Caco-2 (cell line): ENCODE data around the gene TEX9. TPM values are rescaled to one million over a fixed set of nuclear protein-coding genes. Genes with fewer than 3 reads are reported as not detected.

ENCODE experiments used
- BruUV-seq: library from RNA; stranded (reverse); fragments of 400-500 nt; replicated peaks from 2 replicates; lab custom pipeline; 2021; lab: Mats Ljungman, UMichigan
- CTCF ChIA-PET: fragments of 300-600 bp; sonication (Branson Sonifier 250); formaldehyde crosslinking; loops from one replicate; lab custom pipeline; 2022; ENCODE audit warnings: antibody characterized with exemption; lab: Charles Lee
- POLR2A ChIA-PET: fragments of 300-600 bp; sonication (Branson Sonifier 250); formaldehyde crosslinking; loops from one replicate; lab custom pipeline; 2022; ENCODE audit warnings: antibody characterized with exemption; lab: Charles Lee
- DNase-seq, 2 experiments: peaks; one replicate each; pipeline versions ENCODE4 v3.0.0 to v3.0.0-alpha.2; 2020 to 2022
- H3K27me3 ChIP-seq: replicated peaks from 2 replicates; pipeline ENCODE4 v1.6.0; 2011; ENCODE audit warnings: low read length; ENCODE audit not compliant: control insufficient read depth, insufficient read depth
- H3K36me3 ChIP-seq: 2 replicates; pipeline ENCODE4 v1.5.1; 2011; ENCODE audit warnings: low read length; ENCODE audit not compliant: control insufficient read depth, insufficient read depth
- H3K4me1 ChIP-seq: fragments of 250-450 bp; sonication (Bioruptor Pico); 2 replicates; pipeline ENCODE4 v1.5.1; 2020; ENCODE audit warnings: mild to moderate bottlenecking
- H3K4me3 ChIP-seq: 2 replicates; pipeline ENCODE4 v1.5.1; 2011; ENCODE audit warnings: low read depth, mild to moderate bottlenecking, control low read depth, low read length
- H3K9me3 ChIP-seq: fragments of 250-450 bp; sonication (Bioruptor Pico); 2 replicates; pipeline ENCODE4 v1.5.1; 2020; ENCODE audit warnings: mild to moderate bottlenecking, moderate library complexity
- H3K27ac Mint-ChIP-seq: one replicate; pipeline ENCODE4 v1.8.0; 2022; ENCODE audit warnings: mixed read lengths; ENCODE audit not compliant: unreplicated experiment
- H3K27me3 Mint-ChIP-seq: one replicate; pipeline ENCODE4 v1.8.0; 2022; ENCODE audit warnings: mixed read lengths; ENCODE audit not compliant: insufficient read depth, unreplicated experiment
- H3K36me3 Mint-ChIP-seq: one replicate; pipeline ENCODE4 v1.8.0; 2022; ENCODE audit warnings: mild to moderate bottlenecking, mixed read lengths; ENCODE audit not compliant: insufficient read depth, unreplicated experiment
- H3K4me1 Mint-ChIP-seq: one replicate; pipeline ENCODE4 v1.8.0; 2022; ENCODE audit warnings: low read depth, mixed read lengths; ENCODE audit not compliant: unreplicated experiment
- H3K4me3 Mint-ChIP-seq: one replicate; pipeline ENCODE4 v1.8.0; 2022; ENCODE audit warnings: mild to moderate bottlenecking, moderate library complexity, mixed read lengths; ENCODE audit not compliant: unreplicated experiment
- H3K9me3 Mint-ChIP-seq: one replicate; pipeline ENCODE4 v1.8.0; 2022; ENCODE audit warnings: mixed read lengths; ENCODE audit not compliant: unreplicated experiment
- CTCF ChIP-seq, 2 experiments: fragments of 200-600 bp in 1 of 2; IDR thresholded peaks; 1 replicate in 1 of 2; 2 replicates in 1 of 2; pipeline versions ENCODE4 v1.5.1 to v1.8.0; 2011 to 2022; ENCODE audit warnings: antibody characterized with exemption in 1 of 2, control low read depth in 1 of 2, inconsistent platforms in 1 of 2, low read depth in 1 of 2, low read length in 1 of 2, mild to moderate bottlenecking in 1 of 2, moderate library complexity in 1 of 2; ENCODE audit not compliant: insufficient read depth in 1 of 2, severe bottlenecking in 1 of 2, unreplicated experiment in 1 of 2
- intact Hi-C: fragments of 100-400 bp; cut with micrococcal nuclease; formaldehyde crosslinking; loops from one replicate; pipeline ENCODE4 v1.10.0; 2022; ENCODE audit not compliant: unreplicated experiment
- total RNA-seq: library from RNA; stranded (reverse); gene quantifications from 2 replicates; pipeline ENCODE4 v1.2.3, GENCODE V29; 2022

TEX9 gene
- total RNA-seq, 1 experiment from 2014 or later, result 1.9 TPM

GRCh38 chr15:56383010-56383409, 17.8 kb downstream of the TEX9 start:
- Mint-ChIP-seq H3K4me1 (peaks cover 12% of the 10 kb centered on the region), H3K27ac (no peak overlapping the region), H3K9me3 (peaks cover 27% of the 10 kb centered on the region), H3K36me3 (no peaks in the 10 kb centered on the region), H3K27me3 (peaks cover 2% of the 10 kb centered on the region), H3K4me3 (no peak overlapping the region)
- Histone ChIP-seq H3K4me3 (no peak overlapping the region), H3K9me3 (no peaks in the 10 kb centered on the region), H3K4me1 (peaks cover 14% of the 10 kb centered on the region), H3K36me3 (no peaks in the 10 kb centered on the region), H3K27me3 (no peaks in the 10 kb centered on the region)
- ChIA-PET CTCF (no interaction called here), POLR2A (no interaction called here)
- DNase-seq, result no peak
- no peak for TF ChIP-seq CTCF (IDR thresholded peaks at IDR 0.05; ENCODE audit: insufficient read depth in 1 of 2, low read depth in 1 of 2, low read length in 1 of 2, severe bottlenecking in 1 of 2, unreplicated experiment in 1 of 2)
- no TSS peak for BruUV-seq
- intact Hi-C loops, result no loop called here

GRCh38 chr15:56385908-56386307, 20.7 kb downstream of the TEX9 start:
- peaks cover 10% of the 10 kb centered on the region for H3K9me3 Mint-ChIP-seq
- H3K27me3 ChIP-seq, result no peaks in the 10 kb centered on the region
- intact Hi-C loops, result no loop called here
- no peak overlapping the region for H3K4me3 ChIP-seq
- H3K36me3 ChIP-seq, result no peaks in the 10 kb centered on the region
- ChIA-PET POLR2A (no interaction called here), CTCF (no interaction called here)
- H3K36me3 Mint-ChIP-seq, result no peaks in the 10 kb centered on the region
- H3K27me3 Mint-ChIP-seq, result no peaks in the 10 kb centered on the region
- peaks cover 12% of the 10 kb centered on the region for H3K4me1 Mint-ChIP-seq
- H3K9me3 ChIP-seq, result no peaks in the 10 kb centered on the region
- no peak overlapping the region for H3K27ac Mint-ChIP-seq
- BruUV-seq, result no TSS peak
- TF ChIP-seq CTCF (IDR thresholded peaks at IDR 0.05; ENCODE audit: insufficient read depth in 1 of 2, low read depth in 1 of 2, low read length in 1 of 2, severe bottlenecking in 1 of 2, unreplicated experiment in 1 of 2), result no peak
- H3K4me1 ChIP-seq, result peaks cover 14% of the 10 kb centered on the region
- no peak for DNase-seq
- H3K4me3 Mint-ChIP-seq, result no peak overlapping the region

GRCh38 chr15:56390739-56391267, 25.6 kb downstream of the TEX9 start:
- Mint-ChIP-seq H3K27me3 (no peaks in the 10 kb centered on the region), H3K27ac (no peak overlapping the region), H3K4me1 (no peaks in the 10 kb centered on the region), H3K4me3 (no peak overlapping the region), H3K36me3 (no peaks in the 10 kb centered on the region), H3K9me3 (no peaks in the 10 kb centered on the region)
- H3K9me3 ChIP-seq, result no peaks in the 10 kb centered on the region
- TF ChIP-seq CTCF (IDR thresholded peaks at IDR 0.05; ENCODE audit: insufficient read depth in 1 of 2, low read depth in 1 of 2, low read length in 1 of 2, severe bottlenecking in 1 of 2, unreplicated experiment in 1 of 2), result no peak
- no peaks in the 10 kb centered on the region for H3K4me1 ChIP-seq
- no peak for DNase-seq
- no TSS peak for BruUV-seq
- CTCF ChIA-PET, result no interaction called here
- intact Hi-C loops, result no loop called here
- no peak overlapping the region for H3K4me3 ChIP-seq
- no peaks in the 10 kb centered on the region for H3K27me3 ChIP-seq
- H3K36me3 ChIP-seq, result no peaks in the 10 kb centered on the region
- POLR2A ChIA-PET, result no interaction called here
